Suppressor macrophage treated with lipopolysaccharide for 1 hour (primary cell): ENCODE results near the gene ARSK.

Experiments used
- DNase-seq, 3 donors: peaks; one replicate each; pipeline ENCODE4 v3.0.0-alpha.2; 2020 to 2022

The ARSK gene, protein sequence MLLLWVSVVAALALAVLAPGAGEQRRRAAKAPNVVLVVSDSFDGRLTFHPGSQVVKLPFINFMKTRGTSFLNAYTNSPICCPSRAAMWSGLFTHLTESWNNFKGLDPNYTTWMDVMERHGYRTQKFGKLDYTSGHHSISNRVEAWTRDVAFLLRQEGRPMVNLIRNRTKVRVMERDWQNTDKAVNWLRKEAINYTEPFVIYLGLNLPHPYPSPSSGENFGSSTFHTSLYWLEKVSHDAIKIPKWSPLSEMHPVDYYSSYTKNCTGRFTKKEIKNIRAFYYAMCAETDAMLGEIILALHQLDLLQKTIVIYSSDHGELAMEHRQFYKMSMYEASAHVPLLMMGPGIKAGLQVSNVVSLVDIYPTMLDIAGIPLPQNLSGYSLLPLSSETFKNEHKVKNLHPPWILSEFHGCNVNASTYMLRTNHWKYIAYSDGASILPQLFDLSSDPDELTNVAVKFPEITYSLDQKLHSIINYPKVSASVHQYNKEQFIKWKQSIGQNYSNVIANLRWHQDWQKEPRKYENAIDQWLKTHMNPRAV

DNA sequence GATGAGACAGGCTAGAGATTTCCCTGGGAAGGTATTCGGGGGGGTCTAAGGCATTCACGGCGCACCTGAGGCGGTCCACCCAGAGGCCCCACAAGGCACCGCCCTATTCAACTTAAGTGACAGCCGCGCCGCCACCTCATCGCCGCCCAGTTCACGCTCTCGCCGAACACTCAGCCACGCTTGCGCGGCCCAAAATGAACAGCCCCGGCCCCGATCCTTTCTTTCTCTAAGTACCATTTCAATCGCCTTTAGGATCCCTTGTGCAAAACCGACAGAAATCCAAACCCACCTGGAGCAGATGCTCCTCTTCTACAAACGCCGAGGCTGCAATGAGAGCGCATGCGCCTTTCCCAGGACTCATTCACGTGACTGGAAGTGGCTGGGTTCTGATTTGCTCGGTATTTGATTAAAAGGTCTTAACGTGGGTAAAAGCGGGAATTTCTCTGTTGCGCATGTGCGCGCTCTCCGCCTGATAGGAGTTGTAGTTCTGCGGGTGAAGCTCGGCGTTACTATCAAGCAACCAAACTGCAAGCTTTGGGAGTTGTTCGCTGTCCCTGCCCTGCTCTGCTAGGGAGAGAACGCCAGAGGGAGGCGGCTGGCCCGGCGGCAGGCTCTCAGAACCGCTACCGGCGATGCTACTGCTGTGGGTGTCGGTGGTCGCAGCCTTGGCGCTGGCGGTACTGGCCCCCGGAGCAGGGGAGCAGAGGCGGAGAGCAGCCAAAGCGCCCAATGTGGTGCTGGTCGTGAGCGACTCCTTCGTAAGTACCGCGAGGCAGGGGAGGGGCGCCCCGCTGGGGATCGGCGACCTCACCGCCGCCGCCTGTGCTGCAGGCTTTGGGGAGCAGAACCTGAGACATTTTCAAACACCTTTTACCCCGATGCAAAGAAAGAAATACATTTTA, at the start of gene ARSK, which contains the start of gene SKIC3:
TSS of gene ARSK (plus strand) at position 455 of the 902 bp plus-strand sequence. CDS start at position 633, 178 bp downstream.
TSS of gene SKIC3 (minus strand) at position 331 of the 902 bp plus-strand sequence. CDS start 7,827 bp downstream, outside the sequence.
- peak; percentile 96 to 99 (median 99) for DNase-seq

DNA sequence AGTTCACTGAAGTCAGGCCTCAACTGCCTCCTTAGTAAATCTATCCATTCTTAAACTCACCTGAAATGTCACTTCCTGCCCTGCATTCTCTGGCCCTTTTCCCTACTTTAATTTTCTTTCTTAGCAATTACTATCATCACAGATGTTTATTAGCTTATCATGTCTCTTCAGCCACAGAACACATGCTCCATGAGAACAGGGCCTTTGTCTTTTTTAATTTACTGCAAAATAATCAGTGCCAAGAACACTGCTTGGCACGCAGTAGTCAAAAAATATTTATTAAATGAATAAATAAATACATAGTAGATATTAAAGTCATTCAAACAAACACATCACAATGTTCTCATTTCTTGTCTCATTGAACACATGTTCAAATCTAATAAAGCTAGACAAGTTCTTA, 46.4 kb upstream of the ARSK start:
- DNase-seq = no peak

DNA sequence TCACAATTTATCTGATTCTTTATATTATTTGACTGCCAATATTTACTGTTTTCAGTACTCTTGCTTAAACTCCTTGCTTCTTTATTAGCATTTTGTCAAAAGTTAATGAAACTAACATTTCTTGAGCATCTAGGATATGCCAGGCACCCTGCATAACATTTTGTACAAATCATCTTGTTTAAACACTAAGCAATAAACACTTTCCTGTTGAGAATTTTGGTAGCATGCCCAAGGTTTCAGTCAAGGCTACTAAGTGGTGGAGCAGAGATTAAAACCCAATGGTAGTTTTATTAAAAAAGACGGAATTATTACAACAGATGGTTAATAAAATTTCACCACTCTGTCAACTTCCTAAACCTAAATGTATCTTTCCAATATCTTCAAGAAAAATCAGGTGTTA, 43.3 kb upstream of the ARSK start:
- no peak for DNase-seq

DNA sequence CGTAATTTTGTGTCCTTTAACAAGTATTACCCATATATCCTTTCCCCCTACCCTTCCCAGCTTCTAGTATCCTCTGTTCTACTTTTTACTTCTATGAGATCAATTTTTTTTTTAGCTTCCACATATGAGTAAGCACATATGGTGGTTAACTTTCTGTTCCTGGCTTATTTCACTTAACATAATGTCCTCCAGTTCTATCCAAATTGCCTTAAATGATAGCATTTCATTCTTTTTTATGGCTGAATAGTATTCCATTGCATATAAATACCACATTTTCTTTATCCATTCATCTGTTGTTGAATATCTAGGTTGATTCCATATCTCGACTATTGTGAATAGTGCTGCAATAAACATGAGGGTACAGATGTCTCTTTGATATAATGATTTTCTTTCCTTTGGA, 36.5 kb upstream of the ARSK start:
- no peak for DNase-seq

DNA sequence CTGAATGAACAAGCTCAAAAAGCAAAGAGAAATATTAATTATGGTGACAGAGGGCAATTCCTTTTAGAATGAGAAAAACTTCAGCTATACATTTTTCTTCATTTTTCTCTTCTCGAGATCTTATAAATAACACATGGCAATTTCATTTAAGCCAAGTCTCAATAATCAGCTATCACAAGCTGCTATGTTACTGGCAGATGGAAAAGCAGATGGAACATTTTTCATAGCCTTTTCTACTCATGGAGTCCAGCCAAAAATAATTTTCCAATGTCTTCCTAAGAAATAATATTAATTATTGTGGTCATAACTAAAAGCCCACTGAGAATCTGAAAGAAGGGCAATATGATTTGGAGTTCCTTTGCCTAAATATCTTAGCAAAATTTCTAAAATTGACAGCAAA, 35.8 kb upstream of the ARSK start:
- DNase-seq = no peak

DNA sequence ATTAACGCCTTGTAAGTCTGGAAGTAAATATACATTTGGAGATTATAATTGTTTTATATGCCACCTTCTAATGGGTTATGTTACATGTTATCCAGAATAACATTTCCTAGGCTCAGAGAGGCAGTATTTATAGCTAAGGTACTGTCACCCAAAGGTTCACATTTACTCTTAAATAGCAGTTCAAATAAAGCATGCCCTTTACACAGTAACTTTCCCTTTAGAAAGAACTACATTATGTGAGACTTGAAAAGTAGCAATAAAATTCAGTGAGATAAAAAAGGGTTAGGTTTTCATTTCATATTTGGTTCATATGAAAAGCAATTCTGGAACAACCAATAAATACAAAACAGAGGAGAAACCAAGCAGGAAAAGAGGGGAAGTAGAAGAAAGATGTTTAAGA, 35.2 kb upstream of the ARSK start:
- DNase-seq = no peak

DNA sequence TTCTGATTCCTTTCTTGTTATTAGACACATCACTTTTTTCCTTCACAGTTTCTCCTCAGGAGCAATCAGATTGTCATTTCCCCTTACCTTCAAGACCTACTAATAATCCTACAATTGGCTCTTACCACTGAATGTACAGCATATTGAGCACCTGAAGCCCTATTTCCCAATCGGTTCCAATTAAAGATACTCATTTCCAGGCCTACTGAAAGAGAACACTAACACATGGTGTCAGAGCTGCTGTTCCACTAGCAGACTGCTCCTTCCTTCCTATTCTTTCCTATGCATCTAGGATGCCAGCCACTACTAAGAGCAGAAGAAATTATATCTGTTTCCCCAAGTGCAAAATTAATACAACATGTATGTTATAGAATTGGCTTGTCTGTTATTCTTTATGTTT, 34.7 kb upstream of the ARSK start:
- no peak for DNase-seq

DNA sequence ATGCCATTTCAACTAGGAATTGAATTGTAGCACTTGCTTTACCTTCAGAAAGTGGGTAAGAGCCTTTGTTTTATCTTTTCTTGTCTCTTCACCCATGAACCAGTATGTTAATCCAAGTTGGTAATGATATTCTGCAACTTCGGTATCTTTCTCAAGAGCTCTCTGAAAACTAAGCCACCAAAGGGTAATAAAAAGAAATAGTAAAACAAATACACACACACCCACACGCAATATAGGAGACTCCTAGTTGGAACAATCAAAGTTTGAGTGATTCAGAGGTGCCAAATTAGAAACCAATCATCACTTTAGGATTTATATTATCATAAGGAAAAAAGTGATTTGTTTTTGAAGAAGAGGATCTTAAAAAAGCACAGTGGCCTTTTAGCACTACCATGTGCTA, 30.5 kb upstream of the ARSK start:
- DNase-seq = no peak

DNA sequence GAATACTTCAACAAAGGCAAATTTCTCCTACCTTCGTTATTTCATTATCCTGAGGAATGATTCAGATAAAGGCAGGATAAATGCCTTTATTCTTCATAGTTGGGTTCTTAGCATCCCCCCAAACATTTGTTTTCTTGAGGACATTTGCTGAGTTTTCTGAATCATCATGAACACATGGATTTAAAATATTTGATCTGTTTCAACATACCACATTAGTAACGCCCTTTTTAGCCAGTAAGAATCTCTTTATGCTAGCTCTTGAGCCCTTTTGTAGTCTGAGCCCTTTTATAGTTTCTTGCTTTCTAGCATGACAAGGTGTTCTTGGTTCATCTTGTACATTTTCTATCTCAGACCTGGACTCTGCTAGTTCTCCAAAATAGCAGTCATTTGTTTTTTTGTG, 28.0 kb upstream of the ARSK start:
- no peak for DNase-seq

DNA sequence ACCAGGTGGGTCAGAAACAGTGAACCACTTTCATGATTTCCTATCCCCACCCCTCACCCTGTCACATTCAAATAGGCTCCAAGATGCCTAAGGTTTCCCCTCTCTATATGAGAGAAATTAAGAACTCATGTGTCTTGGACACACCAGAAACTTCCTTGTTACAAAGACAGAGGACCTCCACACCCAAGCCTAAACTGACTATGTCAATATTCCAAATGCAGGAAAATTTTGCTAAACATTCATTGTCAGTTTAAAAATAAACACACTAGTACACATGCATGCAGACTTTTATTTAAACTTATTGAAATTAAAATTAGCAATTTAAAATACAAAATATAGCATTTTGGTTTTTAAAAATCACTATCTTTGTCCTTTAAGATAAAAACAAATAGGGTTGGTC, 26.3 kb upstream of the ARSK start:
- no peak for DNase-seq

DNA sequence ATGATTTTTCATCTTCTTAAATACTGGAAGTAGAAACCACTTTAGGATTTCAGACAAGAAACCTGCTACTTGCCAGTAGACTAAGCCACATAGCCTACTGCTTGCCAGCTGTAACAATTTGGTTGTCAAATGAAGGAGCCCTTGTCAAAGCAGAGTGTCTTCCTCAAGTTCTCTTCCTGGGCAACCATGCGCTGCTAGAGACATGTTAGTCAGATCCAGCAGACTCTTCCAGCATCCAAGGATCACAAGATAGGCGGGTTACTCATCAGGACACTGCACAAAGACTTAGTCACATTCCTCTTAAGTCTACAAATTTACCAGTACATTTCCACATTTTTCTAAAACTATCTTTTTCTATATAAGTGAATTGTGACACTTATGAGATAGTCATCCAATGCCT, 24.5 kb upstream of the ARSK start:
- DNase-seq = peak; percentile 62 to 80 (median 64)

DNA sequence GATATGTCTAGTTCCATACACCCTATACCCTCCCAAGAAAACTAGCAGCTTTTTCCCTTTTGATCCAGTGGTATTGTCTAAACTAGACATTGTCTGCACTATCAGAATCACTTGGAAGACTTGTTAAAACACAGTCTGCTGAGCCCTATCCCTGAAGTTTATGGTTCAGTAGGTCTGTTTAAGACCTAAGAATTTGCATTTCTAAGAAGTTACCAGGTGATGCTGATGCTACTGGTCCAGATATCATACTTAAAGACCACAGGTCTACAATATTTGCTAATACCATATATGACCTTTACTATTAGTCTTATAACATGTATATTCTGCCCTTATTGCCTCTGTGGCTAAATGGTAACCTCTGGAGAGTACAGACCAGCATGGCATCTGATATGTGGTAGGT, 23.4 kb upstream of the ARSK start:
- DNase-seq = no peak

DNA sequence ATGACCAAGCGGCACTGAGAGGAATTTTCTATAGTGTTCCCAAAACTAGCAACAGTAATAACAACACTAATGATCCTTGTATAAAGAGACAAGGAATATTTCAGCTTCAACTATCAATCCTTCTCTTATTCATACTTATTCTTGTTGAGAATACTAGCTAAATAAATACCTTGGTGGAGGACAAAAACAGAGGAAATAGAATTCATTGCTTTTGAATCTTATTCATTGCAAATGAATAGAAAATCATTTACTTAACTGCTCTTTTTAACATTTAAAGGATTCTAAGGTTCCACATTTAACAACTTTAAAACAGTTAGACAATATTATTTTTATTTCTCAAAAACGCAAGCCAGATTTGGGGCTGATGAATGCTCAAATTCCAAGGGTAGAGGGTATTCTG, 22.5 kb upstream of the ARSK start:
- no peak for DNase-seq

DNA sequence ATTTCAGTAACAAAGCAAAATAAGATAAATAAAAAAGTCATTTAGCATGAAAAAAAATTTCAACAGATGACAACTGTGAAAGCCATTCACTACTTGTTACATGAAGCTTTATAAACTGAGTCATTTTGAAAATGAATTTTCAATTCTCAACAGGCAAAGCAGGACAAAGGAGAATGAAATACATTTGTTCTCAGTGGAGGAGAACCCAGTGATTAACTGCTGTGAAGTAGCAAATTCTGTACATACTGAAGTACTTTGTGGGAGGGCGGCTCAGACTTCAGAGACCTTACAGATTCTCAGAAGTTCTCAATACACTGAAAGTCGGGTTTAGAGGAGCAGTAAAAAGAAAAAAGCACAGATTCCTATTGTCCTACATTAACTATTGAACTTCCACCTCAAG, 21.8 kb upstream of the ARSK start:
- DNase-seq = no peak

DNA sequence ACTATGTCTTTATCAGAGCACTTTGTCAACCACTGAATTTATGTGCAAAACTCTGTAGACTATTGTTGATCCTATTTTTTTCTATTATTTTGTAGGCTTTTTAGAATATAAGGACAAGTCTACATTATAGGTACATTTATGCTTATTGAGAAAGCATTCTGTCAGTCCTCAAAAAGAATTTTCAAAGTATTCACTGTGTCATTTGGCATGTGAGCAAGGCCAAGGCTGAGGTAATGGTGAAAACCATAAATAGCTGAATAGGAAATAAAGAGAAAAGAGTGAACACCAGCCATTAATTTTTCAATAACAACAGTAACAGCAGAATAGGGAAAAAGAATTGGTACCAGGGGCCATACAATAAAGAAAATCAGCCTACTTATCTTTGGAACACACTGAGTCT, 21.1 kb upstream of the ARSK start:
- no peak for DNase-seq

DNA sequence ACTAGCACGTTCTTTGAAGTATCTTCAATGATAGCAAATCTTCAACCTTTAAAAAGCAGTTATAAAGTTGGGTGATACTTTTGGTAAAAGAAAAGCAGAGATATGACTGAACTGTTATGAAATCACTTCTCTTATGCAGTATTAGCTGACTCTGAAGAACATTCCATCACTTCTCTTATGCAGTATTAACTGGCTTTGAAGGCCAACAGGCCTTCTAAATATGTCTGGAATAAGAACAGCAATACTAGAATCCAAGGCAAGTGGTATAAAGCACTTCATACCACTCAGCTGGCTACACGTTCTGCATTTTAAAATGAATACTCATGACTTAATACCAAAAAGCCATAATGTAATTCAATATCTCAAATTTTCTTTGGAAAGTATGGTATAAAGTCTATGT, 17.4 kb upstream of the ARSK start:
- no peak for DNase-seq

DNA sequence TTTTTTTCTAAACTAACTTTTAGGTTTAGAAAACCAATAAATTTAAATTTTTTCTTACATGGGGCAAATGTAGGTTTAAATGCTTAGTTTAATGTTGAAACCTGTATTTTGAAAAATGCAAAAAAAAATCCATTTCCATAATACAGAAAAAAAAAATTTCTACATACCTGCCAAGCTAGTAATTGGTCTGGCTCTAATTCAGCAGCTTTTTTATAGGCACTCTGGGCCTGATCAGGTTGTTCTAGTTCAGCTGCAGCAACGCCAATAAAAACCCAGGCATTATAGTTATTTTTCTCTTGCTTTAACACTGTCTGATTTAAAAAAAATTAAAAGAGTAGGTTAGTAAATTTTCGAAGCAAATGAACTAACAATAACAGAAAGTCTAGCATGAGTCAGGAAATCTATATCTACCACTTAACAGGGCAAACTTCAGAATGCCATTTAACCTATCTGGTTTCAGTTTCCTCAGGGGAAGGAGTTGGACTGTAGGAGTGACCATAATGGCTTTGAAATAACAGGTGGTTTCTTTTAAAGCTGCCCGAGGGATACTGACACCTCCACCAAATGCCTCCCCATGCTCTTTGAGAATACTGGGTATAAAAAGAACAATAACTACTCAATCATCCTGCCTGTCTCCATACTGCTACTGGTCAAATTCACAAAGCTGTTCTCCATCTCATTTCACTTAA, 11.7 kb upstream of the ARSK start:
- no peak for DNase-seq

DNA sequence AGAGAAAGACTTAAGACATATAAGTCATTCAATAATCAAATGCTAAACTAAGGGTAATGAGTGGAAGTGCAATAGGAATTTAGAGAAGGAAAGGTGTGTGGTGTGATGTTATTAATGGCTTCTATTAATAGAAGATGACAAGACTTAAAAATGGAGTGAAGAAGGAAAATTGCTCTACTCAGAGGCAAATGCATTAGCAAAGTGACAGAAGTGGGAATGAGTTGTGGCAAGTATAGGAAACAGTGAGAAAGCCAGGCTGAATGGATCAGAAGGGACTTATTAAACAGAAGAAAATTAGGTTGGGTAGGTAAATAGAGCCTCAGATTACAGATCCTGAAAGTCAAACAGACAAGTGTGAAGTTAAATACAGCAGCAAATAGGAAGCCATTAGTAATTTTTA, 5.9 kb upstream of the ARSK start:
- no peak for DNase-seq

DNA sequence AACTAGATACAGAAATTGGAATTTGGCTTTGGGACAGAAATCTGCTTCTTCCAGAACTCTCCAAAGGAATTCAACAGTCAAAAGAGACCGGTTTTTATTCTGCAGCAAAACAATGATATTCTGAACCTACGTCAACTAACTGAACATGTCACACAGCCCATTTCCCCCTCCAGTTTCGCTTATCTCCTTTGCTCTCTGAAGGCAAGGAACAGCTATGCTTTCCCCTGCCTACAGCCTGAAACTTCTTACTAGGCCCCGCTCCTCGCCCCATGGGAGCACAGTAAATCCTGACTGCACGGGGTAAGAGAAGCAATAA, 612 bp upstream of the ARSK start:
- DNase-seq = peak in 1 of 3 donors; percentile 60

DNA sequence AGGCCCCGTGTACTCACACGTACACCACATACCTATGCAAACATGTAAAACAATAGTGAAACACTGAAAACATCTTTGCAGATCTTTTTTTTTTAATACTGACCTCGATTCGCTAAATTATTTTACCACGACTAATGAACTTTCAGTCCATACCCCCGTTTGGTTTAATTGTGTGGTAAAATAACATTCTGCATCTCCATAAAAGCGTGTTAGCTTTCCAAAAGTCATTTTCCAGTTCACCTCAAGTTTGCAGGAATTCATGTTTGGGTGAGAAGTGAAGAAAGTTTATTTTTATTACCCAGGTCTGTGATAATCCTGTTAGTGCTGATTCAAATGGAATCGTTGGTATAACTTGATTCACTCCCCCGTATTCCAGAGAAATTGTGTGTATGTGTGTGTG, 652 bp downstream of the ARSK start:
- no peak for DNase-seq

DNA sequence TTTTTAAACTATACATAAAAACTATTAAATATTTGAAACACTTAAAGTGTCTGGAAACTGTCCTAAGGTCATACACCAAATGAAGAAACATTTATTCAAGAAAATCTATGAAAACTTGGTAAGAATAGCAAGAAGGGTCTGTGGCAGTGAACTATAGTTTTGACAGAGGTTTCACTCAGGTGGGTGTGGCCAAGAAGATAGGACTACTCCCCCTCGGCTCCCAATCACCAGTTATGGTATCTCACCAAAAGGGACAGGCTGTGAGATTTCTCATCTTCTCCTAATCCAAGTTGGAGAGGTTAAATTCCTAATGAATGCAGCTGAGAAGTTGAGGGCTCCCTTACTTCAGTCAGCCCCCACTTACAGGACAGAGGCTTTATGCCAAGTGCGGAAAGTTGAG, 2.9 kb downstream of the ARSK start:
- no peak for DNase-seq

DNA sequence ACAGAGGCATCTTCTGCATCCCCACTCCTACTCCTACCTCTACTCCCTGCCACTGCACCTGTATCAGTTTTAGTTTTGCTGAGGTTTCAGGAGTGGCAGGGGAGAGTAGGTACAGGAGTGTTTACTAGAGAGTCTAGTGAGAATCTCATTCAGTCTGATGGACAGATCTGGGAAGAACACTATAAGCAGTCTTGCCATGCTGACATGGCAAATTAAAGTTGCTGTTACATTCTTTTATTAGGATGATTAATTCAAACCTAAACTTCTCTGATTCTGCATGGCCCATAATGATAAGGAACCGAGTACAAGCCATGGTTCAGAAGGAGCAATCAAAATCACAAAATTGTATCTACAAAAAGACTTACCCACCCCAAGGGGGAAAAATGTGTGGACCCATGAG, 7.4 kb downstream of the ARSK start:
- no peak for DNase-seq

DNA sequence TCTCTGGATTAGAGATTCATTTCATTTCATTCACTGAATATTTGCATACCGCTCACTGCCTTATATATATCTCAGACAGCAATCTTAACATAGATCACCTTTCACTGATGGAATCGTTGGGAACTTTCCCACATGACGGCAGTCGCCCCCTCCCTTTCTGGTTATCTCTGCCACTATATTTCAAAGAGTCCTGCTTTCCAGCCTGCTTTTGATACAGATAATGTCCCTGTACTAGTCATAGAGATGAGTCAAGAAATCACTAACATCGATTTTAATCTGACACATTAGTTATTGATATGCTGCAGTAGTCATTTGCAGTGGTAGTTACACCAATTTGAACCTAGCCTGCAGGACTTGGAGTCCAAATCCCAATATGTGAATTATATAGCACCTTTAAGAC, 8.5 kb downstream of the ARSK start:
- DNase-seq = no peak
